Measurements from ENCODE around the gene ASF1B. TPM values are rescaled to one million over a fixed set of nuclear protein-coding genes. Genes with fewer than 3 reads are reported as not detected.

Gene ASF1B
- total RNA-seq, 4 donors from 2014 or later, result 1.2 TPM; not detected in 3

DNA sequence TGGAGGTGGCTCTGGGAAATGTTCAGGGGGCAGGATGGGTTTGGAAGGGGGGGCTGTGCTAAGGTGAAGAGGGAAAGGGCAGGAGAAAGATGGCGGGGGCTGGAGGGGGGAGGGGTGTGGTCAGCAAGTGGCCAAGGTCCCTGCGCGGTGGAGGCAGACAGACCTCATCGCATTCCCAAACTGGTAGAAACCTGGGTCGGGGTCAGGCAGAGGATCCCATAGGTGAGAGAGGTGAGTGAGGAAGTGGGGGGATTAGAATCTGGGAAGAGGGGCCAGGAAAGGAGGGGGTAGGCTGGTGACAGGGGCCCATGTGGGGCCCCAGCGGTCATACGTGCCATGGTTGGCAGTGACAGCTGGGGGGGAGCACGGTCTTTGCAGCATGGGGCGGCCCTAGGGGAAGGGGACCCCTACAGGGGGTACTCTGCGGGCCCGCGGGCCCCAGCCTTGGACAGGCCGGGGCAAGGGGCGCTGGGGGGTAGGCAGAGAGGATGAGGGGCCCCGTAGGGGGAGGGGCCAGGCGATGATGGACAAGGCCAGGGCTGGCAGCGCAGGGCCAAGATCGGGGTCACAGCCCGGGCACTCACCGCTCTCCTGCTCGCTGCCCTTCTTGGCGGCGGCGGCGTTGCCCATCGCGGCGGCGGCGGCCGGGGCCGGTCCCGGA is 19.3 kb downstream of the ASF1B start:
- Histone ChIP-seq H3K27me3 (no peaks in the 10 kb centered on the region), H3K4me1 (peaks cover 11 to 72% (median 54%) of the 10 kb centered on the region in 3 donors), H3K36me3 (no peaks in the 10 kb centered on the region), H3K9me3 (no peaks in the 10 kb centered on the region), H3K4me3 (peak overlapping the region; percentile 95 to 96), H3K27ac (peak overlapping the region; percentile 85 to 99 (median 94))
- TF ChIP-seq POLR2A (IDR thresholded peaks at IDR 0.05) (no peak), POLR2AphosphoS5 (IDR thresholded peaks at IDR 0.05) (no peak), EP300 (IDR thresholded peaks at IDR 0.05) (no peak), CTCF (IDR thresholded peaks at IDR 0.05) (no peak)
- WGBS, 2 donors (ENCODE audit: low coverage in 1 of 2), result 0 to 2% methylated on average over 7 to 11 of the region's 33 CpGs
- no peak for ATAC-seq

DNA sequence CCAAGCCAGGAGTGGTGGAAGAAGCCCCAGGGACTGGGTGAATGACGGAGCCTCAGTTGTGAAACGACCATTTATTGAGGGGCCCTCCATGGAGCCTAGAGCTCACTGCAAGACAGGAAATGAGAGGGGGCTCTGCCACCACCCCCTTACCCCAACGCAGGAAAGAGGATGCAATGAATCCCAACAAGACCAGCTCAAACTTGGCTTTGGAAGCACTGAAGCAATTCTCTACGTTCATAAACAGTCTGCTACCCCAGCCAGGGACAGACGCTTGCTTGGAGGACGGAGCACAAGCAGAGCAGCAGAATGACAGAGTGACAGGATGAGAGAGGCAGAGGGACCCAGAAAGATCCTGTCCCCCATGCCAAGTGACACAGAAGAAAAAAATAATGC is 19.9 kb downstream of the ASF1B start:
- H3K9me3 ChIP-seq, result no peaks in the 10 kb centered on the region
- H3K27me3 ChIP-seq, result no peaks in the 10 kb centered on the region
- no peak for ATAC-seq
- H3K27ac ChIP-seq, result peak overlapping the region; percentile 85 to 99 (median 94)
- H3K4me3 ChIP-seq, result peak overlapping the region; percentile 95 to 96
- H3K4me1 ChIP-seq, result peaks cover 11 to 77% (median 59%) of the 10 kb centered on the region in 3 donors
- no peaks in the 10 kb centered on the region for H3K36me3 ChIP-seq
- no peak for TF ChIP-seq EP300 (IDR thresholded peaks at IDR 0.05)
- no peak for TF ChIP-seq POLR2AphosphoS5 (IDR thresholded peaks at IDR 0.05)
- TF ChIP-seq POLR2A (IDR thresholded peaks at IDR 0.05), result no peak
- no peak for TF ChIP-seq CTCF (IDR thresholded peaks at IDR 0.05)
- WGBS, 2 donors (ENCODE audit: low coverage in 1 of 2), result 0 to 8% methylated on average over 3 of the region's 6 CpGs

DNA sequence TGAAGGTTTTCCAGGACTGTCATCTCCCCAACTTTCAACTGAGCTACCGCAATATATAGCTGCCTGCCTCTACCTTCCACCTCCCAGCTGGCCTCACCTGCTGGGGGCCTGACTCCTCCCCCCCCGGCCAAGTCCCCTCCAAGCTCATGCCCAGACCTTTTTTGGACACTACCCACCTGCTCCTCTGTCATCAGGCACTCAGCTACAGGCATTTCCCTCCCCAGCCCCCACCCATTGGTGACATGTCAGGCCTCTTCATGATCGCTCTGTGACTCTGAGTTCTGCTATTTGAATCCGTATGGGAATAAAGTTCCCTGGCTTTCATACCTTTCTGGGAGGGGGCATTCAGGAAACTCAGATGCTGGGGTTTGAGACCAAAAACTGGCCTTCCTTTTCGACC is 20.6 kb downstream of the ASF1B start:
- Histone ChIP-seq H3K4me1 (peaks cover 11 to 85% (median 62%) of the 10 kb centered on the region in 3 donors), H3K4me3 (peak overlapping the region in 1 of 2 donors; percentile 96), H3K36me3 (no peaks in the 10 kb centered on the region), H3K9me3 (no peaks in the 10 kb centered on the region), H3K27ac (peak overlapping the region; percentile 85 to 99 (median 94)), H3K27me3 (no peaks in the 10 kb centered on the region)
- 60 to 72% methylated on average over 2 to 4 of the region's 5 CpGs for WGBS, 2 donors (ENCODE audit: low coverage in 1 of 2)
- no peak for TF ChIP-seq POLR2A (IDR thresholded peaks at IDR 0.05)
- TF ChIP-seq POLR2AphosphoS5 (IDR thresholded peaks at IDR 0.05), result no peak
- TF ChIP-seq CTCF (IDR thresholded peaks at IDR 0.05), result no peak
- no peak for TF ChIP-seq EP300 (IDR thresholded peaks at IDR 0.05)
- ATAC-seq, result no peak

DNA sequence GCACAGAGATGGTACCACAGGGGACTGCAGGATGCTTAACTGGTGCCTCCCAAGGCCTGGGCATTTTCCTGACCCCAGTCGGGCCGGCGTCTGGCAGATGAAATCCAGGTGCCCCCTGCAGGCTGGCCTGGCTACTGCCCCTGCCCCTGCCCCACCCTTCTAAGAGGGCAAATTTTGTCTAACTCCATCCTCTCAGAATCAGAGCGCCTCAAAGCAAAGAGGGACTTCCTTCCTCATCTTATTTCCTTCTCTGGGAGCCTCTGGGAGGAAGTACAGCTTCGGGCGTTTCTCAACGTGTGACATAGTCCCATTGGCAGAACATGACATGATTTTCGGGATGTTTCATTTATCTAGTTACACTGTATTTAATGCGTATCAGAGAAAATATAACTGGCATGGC is 21.5 kb downstream of the ASF1B start:
- H3K36me3 ChIP-seq, result no peaks in the 10 kb centered on the region
- H3K9me3 ChIP-seq, result no peaks in the 10 kb centered on the region
- peak overlapping the region; percentile 5 to 99 (median 92) for H3K27ac ChIP-seq
- 34 to 48% methylated on average over 5 to 6 of the region's 9 CpGs for WGBS, 2 donors (ENCODE audit: low coverage in 1 of 2)
- peak in 3 of 4 experiments; percentile 55 to 81 (median 61) for TF ChIP-seq CTCF (IDR thresholded peaks at IDR 0.05)
- no peak for TF ChIP-seq POLR2A (IDR thresholded peaks at IDR 0.05)
- no peak for TF ChIP-seq POLR2AphosphoS5 (IDR thresholded peaks at IDR 0.05)
- TF ChIP-seq EP300 (IDR thresholded peaks at IDR 0.05), result no peak
- no peak for ATAC-seq
- H3K4me1 ChIP-seq, result peaks cover 11 to 87% (median 62%) of the 10 kb centered on the region in 3 donors
- no peak overlapping the region for H3K4me3 ChIP-seq
- no peaks in the 10 kb centered on the region for H3K27me3 ChIP-seq

- Histone ChIP-seq H3K9me3 (no peaks in the 10 kb centered on the region), H3K27ac (peak overlapping the region; percentile 62 to 99 (median 92)), H3K36me3 (no peaks in the 10 kb centered on the region), H3K4me1 (peaks cover 11 to 83% (median 60%) of the 10 kb centered on the region in 3 donors), H3K27me3 (no peaks in the 10 kb centered on the region), H3K4me3 (no peak overlapping the region)
- WGBS, 2 donors (ENCODE audit: low coverage in 1 of 2), result 75 to 94% methylated on average over 6 of the region's 7 CpGs
- no peak for TF ChIP-seq POLR2A (IDR thresholded peaks at IDR 0.05)
- TF ChIP-seq EP300 (IDR thresholded peaks at IDR 0.05), result no peak
- TF ChIP-seq CTCF (IDR thresholded peaks at IDR 0.05), result no peak
- no peak for TF ChIP-seq POLR2AphosphoS5 (IDR thresholded peaks at IDR 0.05)
- ATAC-seq, result no peak
These were observed 21.9 kb downstream of the ASF1B start for GRCh38 chr19:14114439-14114838.

Measured in gastroesophageal sphincter (tissue), 4 donors.